Lower leg skin (tissue), 4 donors: ENCODE results near the gene MYCBP2. TPM values are rescaled to one million over a fixed set of nuclear protein-coding genes. Genes with fewer than 3 reads are reported as not detected.
"Not testable (repeated sequence)": the region's sequence is repeated elsewhere in the genome, so short reads cannot be mapped to it uniquely, and the experiment has no call there.

Experiments
- DNase-seq, 2 donors: peaks; one replicate each; pipeline ENCODE4 v3.0.0-alpha.2; 2019; ENCODE audit warnings: low spot score in 2 of 2
- H3K4me3 ChIP-seq: fragments of 200-600 bp; sonication (generic); 2 replicates; pipeline ENCODE4 v1.5.1; 2017; ENCODE audit warnings: mild to moderate bottlenecking, low read depth; ENCODE audit not compliant: poor library complexity, severe bottlenecking
- CTCF ChIP-seq, 3 donors: fragments of 450-650 bp; IDR thresholded peaks; one replicate each; pipeline ENCODE4 v1.5.1; 2016; ENCODE audit warnings: antibody characterized with exemption in 3 of 3, mild to moderate bottlenecking in 3 of 3, moderate library complexity in 2 of 3
- POLR2A ChIP-seq, 2 donors: fragments of 450-650 bp; IDR thresholded peaks; one replicate each; pipeline ENCODE4 v1.6.1; 2016 to 2017; ENCODE audit warnings: antibody characterized with exemption in 2 of 2, mild to moderate bottlenecking in 1 of 2, moderate library complexity in 1 of 2
- WGBS, 2 donors: methylation state at CpG; one replicate each; pipeline ENCODE4 v1.1.5; 2018; 5-methylcytosine and 5-hydroxymethylcytosine counted together
- intact Hi-C: fragments of 100-400 bp; cut with DNase I; formaldehyde crosslinking; loops from one replicate; pipeline ENCODE4 v1.15.0; 2023; ENCODE audit warnings: low total_unique reads
- total RNA-seq, 4 donors: library from RNA; depleted of rRNA; stranded (reverse); fragments of >200 nt; gene quantifications; one replicate each; pipeline ENCODE4 v1.1.0, GENCODE V29; 2016

Gene MYCBP2
- total RNA-seq, 4 donors from 2014 or later, result 189 to 242 (median 231) TPM

GRCh38 chr13:77014906-77015685, 311.8 kb downstream of the MYCBP2 start:
- intact Hi-C loops, result no loop called here
- WGBS, 2 donors, result 96 to 99% methylated on average over 2 of the region's 2 CpGs
- no peak overlapping the region for H3K4me3 ChIP-seq
- DNase-seq, result no peak
- TF ChIP-seq CTCF (IDR thresholded peaks at IDR 0.05), result no peak
- no peak for TF ChIP-seq POLR2A (IDR thresholded peaks at IDR 0.05)

GRCh38 chr13:77013853-77014542, 312.9 kb downstream of the MYCBP2 start:
- no peak overlapping the region for H3K4me3 ChIP-seq
- TF ChIP-seq POLR2A (IDR thresholded peaks at IDR 0.05), result no peak
- TF ChIP-seq CTCF (IDR thresholded peaks at IDR 0.05), result no peak
- WGBS, 2 donors, result 74 to 84% methylated on average over 2 of the region's 2 CpGs

GRCh38 chr13:77009719-77010118, 317.2 kb downstream of the MYCBP2 start:
- intact Hi-C loops, DNase-seq, H3K4me3 ChIP-seq: not testable (repeated sequence)
- WGBS, 2 donors, result 91 to 99% methylated on average over 5 of the region's 5 CpGs

More at GRCh38 chr13:77013853-77014542, 312.9 kb downstream of the MYCBP2 start:
- no peak for DNase-seq
- intact Hi-C loops, result no loop called here

GRCh38 chr13:77009011-77009410, 317.9 kb downstream of the MYCBP2 start:
- WGBS, 2 donors, result 93 to 94% methylated on average over 2 of the region's 2 CpGs

GRCh38 chr13:77008337-77008736, 318.6 kb downstream of the MYCBP2 start:
- H3K4me3 ChIP-seq, intact Hi-C loops: not testable (repeated sequence)
- 94 to 97% methylated on average over 4 of the region's 4 CpGs for WGBS, 2 donors

More at GRCh38 chr13:77009011-77009410, 317.9 kb downstream of the MYCBP2 start:
- TF ChIP-seq CTCF (IDR thresholded peaks at IDR 0.05), result no peak
- TF ChIP-seq POLR2A (IDR thresholded peaks at IDR 0.05), result no peak
- intact Hi-C loops, result no loop called here
- DNase-seq, result no peak
- no peak overlapping the region for H3K4me3 ChIP-seq

GRCh38 chr13:77002590-77003190, 324.2 kb downstream of the MYCBP2 start:
- intact Hi-C loops, result no loop called here
- no peak for DNase-seq
- TF ChIP-seq CTCF (IDR thresholded peaks at IDR 0.05) (no peak), POLR2A (IDR thresholded peaks at IDR 0.05) (no peak)
- WGBS, 2 donors, result 57 to 64% methylated on average over 7 of the region's 7 CpGs
- no peak overlapping the region for H3K4me3 ChIP-seq

More at GRCh38 chr13:77008337-77008736, 318.6 kb downstream of the MYCBP2 start:
- DNase-seq, result not testable (repeated sequence)
